Body of pancreas (tissue), 4 donors: ENCODE data around the gene HOXD1.

Experiments used
- POLR2A ChIP-seq, 3 donors: fragments of 450-650 bp; IDR thresholded peaks; one replicate each; pipeline ENCODE4 v1.6.1; 2016; ENCODE audit warnings: antibody characterized with exemption in 3 of 3, mild to moderate bottlenecking in 2 of 3
- TF ChIP-seq, protein P1 (sequence below), 7 experiments: fragments of 450-650 bp in 4 of 7; fragments of 200-600 bp in 3 of 7; sonication (generic) in 3 of 7; IDR thresholded peaks; one replicate each; pipeline ENCODE4 v1.5.1; 2016 to 2019; ENCODE audit warnings: antibody characterized with exemption in 7 of 7

DNA sequence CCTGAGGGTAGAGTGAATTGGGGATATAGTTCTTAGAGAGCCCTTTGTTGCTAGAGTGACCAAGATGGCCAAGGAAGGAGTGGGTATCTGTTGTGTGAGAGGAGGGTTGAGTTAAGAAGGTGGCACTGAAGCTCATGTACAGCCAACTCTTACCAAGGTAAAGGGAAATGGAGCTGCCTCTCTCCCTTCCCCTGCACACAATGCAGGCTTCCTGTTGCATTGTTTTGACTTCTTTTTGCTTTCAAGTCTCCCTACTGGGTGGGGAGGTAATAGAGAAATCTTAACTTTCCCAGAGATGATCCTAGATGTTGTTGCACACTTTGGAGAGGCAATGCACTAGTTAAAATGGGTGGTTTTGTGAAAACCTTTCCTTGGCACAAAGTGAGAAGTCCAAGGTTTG, 23.8 kb downstream of the HOXD1 start:
- no peak for TF ChIP-seq POLR2A (IDR thresholded peaks at IDR 0.05)
- TF ChIP-seq, protein P1, sequence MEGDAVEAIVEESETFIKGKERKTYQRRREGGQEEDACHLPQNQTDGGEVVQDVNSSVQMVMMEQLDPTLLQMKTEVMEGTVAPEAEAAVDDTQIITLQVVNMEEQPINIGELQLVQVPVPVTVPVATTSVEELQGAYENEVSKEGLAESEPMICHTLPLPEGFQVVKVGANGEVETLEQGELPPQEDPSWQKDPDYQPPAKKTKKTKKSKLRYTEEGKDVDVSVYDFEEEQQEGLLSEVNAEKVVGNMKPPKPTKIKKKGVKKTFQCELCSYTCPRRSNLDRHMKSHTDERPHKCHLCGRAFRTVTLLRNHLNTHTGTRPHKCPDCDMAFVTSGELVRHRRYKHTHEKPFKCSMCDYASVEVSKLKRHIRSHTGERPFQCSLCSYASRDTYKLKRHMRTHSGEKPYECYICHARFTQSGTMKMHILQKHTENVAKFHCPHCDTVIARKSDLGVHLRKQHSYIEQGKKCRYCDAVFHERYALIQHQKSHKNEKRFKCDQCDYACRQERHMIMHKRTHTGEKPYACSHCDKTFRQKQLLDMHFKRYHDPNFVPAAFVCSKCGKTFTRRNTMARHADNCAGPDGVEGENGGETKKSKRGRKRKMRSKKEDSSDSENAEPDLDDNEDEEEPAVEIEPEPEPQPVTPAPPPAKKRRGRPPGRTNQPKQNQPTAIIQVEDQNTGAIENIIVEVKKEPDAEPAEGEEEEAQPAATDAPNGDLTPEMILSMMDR (IDR thresholded peaks at IDR 0.05), result no peak
